RWPE2 (cell line): Measurements from ENCODE around the gene ABCA13.

Experiments used
- ATAC-seq: fragments of 200-7000 bp; cut with Tn5 transposase; 3 replicates; pipeline ENCODE4 v1.9.1; 2021; ENCODE audit warnings: low read depth
- DNase-seq: peaks from one replicate; pipeline ENCODE4 v3.0.0-alpha.2; 2020; ENCODE audit warnings: low spot score
- H3K27ac ChIP-seq: fragments of 450-650 bp; 2 replicates; pipeline ENCODE4 v1.5.1; 2017; ENCODE audit warnings: mild to moderate bottlenecking; ENCODE audit not compliant: poor library complexity, severe bottlenecking
- H3K27me3 ChIP-seq: fragments of 250-450 bp; sonication (Bioruptor Pico); 2 replicates; pipeline ENCODE4 v1.5.1; 2021; ENCODE audit warnings: mild to moderate bottlenecking, moderate library complexity; ENCODE audit not compliant: insufficient read depth, poor library complexity, severe bottlenecking
- H3K36me3 ChIP-seq: fragments of 250-450 bp; sonication (Bioruptor Pico); 2 replicates; pipeline ENCODE4 v1.5.1; 2020; ENCODE audit warnings: low read depth, mild to moderate bottlenecking, moderate library complexity
- H3K4me1 ChIP-seq: fragments of 250-450 bp; sonication (Bioruptor Pico); 2 replicates; pipeline ENCODE4 v1.5.1; 2021; ENCODE audit warnings: mild to moderate bottlenecking, moderate library complexity; ENCODE audit not compliant: insufficient read depth, poor library complexity, severe bottlenecking
- H3K4me3 ChIP-seq: fragments of 250-450 bp; sonication (Bioruptor Pico); 2 replicates; pipeline ENCODE4 v1.5.1; 2021; ENCODE audit warnings: mild to moderate bottlenecking, moderate library complexity; ENCODE audit not compliant: severe bottlenecking
- H3K9me3 ChIP-seq: fragments of 250-450 bp; sonication (Bioruptor Pico); 2 replicates; pipeline ENCODE4 v1.5.1; 2021; ENCODE audit warnings: mild to moderate bottlenecking, moderate library complexity; ENCODE audit not compliant: severe bottlenecking
- CTCF ChIP-seq: fragments of 450-650 bp; IDR thresholded peaks from one replicate; pipeline ENCODE4 v1.5.1; 2017; ENCODE audit warnings: mild to moderate bottlenecking, moderate library complexity; ENCODE audit not compliant: poor library complexity, severe bottlenecking

ABCA13 gene

DNA sequence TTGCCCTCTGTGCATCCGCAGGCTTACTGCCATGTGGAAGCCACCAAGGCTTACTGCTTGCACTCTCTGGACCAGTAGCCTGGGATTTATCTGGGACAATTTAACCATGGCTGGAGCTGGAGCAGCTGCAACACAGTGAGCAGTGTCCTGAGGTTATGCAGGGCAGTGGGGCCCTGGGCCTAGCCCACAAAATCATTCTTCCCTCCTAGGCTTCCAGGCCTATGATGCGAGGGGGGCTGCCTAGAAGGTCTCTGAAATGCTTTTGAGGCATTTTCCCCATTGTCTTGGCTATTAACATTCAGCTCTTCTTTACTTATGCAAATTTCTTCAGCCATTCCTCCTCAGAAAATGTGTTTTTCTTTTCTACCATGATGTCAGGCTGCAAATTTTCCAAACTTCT lies 439.4 kb downstream of the ABCA13 start:
- no peak for ATAC-seq

DNA sequence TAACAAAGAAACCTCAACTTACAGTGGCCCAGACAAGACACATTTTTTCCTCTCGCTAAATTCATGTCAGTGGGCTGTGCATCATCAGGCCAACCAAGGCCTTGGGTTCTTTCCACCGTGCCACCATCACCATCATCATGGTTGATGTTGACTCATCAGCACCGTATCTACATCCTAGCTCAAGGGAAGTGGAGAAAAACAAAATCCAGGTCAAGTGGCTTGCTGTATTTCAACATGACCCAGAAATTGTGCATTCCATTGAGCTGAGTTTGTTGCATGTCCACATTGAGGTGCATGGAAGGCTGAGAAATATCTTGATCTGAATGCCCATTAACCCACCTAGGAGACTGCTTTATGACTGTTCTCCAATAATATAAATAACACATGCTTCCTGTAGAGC lies 440.7 kb downstream of the ABCA13 start:
- no peak overlapping the region for H3K4me3 ChIP-seq
- H3K36me3 ChIP-seq: no peaks in the 10 kb centered on the region
- no peak overlapping the region for H3K27ac ChIP-seq
- no peaks in the 10 kb centered on the region for H3K27me3 ChIP-seq
- DNase-seq (no peak), ATAC-seq (peak; percentile 55)
- H3K4me1 ChIP-seq: no peaks in the 10 kb centered on the region
- no peaks in the 10 kb centered on the region for H3K9me3 ChIP-seq
- no peak for TF ChIP-seq CTCF

More for the DNA sequence above, 439.4 kb downstream of the ABCA13 start:
- Histone ChIP-seq H3K36me3 (no peaks in the 10 kb centered on the region), H3K27ac (no peak overlapping the region), H3K4me3 (no peak overlapping the region), H3K9me3 (no peaks in the 10 kb centered on the region), H3K27me3 (no peaks in the 10 kb centered on the region), H3K4me1 (no peaks in the 10 kb centered on the region)
- no peak for TF ChIP-seq CTCF
- DNase-seq: no peak

GRCh38 chr7:48617508-48617907 lies 446.2 kb downstream of the ABCA13 start:
- H3K36me3 ChIP-seq: no peaks in the 10 kb centered on the region
- no peak for TF ChIP-seq CTCF
- ATAC-seq (no peak), DNase-seq (no peak)
- no peak overlapping the region for H3K27ac ChIP-seq
- no peaks in the 10 kb centered on the region for H3K4me1 ChIP-seq
- H3K27me3 ChIP-seq: no peaks in the 10 kb centered on the region
- no peak overlapping the region for H3K4me3 ChIP-seq
- no peaks in the 10 kb centered on the region for H3K9me3 ChIP-seq

DNA sequence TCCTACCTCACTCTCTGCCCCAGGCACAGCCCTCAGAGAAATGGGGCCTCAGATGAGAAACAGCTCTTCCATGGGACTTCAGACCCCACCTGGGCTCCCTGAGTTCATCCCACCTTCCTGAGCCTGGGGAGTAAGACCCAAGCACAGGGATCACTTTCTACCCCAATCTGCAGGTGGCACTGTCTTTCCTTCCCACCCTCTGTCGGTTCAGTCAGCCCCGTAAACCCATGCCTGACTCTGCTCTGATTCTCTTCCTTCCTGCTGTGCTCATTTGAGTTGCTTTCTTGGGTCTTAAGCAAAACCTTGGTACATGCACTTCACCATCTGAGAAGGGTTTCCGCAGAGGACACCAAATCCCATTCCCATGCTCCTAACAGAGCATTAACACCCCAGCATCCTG lies 446.7 kb downstream of the ABCA13 start:
- Histone ChIP-seq H3K9me3 (no peaks in the 10 kb centered on the region), H3K4me3 (no peak overlapping the region), H3K27ac (no peak overlapping the region), H3K27me3 (no peaks in the 10 kb centered on the region), H3K4me1 (no peaks in the 10 kb centered on the region), H3K36me3 (no peaks in the 10 kb centered on the region)
- DNase-seq (no peak), ATAC-seq (no peak)
- no peak for TF ChIP-seq CTCF

DNA sequence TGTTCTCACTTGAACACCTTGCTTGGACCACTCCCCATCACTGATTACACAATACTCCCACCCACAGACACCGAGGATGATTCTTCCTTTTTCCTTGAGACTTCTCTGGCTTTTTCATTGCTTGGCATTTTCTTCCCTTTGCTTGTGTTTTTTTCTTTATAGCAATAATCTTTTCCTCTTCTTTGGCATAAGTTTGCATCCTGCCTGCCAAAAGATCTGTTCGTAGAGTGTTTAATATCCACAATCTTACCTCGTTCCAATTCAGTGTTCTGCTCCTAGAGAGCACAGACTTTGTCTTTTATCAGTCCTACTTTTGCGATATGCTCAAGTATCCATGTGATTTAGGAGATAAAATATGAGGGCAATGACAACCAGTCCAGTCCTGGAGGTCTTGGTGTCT lies 449.8 kb downstream of the ABCA13 start:
- no peaks in the 10 kb centered on the region for H3K9me3 ChIP-seq

More for the DNA sequence above, 449.8 kb downstream of the ABCA13 start:
- Histone ChIP-seq H3K27me3 (no peaks in the 10 kb centered on the region), H3K4me1 (no peaks in the 10 kb centered on the region), H3K27ac (no peak overlapping the region), H3K36me3 (no peaks in the 10 kb centered on the region), H3K4me3 (no peak overlapping the region)
- no peak for ATAC-seq
- DNase-seq: no peak
- TF ChIP-seq CTCF: no peak
